ENCODE results near the gene DUS1L.
A peak's percentile ranks its signal among the peaks of the same experiment; 100 is the strongest.

The DUS1L gene

DNA sequence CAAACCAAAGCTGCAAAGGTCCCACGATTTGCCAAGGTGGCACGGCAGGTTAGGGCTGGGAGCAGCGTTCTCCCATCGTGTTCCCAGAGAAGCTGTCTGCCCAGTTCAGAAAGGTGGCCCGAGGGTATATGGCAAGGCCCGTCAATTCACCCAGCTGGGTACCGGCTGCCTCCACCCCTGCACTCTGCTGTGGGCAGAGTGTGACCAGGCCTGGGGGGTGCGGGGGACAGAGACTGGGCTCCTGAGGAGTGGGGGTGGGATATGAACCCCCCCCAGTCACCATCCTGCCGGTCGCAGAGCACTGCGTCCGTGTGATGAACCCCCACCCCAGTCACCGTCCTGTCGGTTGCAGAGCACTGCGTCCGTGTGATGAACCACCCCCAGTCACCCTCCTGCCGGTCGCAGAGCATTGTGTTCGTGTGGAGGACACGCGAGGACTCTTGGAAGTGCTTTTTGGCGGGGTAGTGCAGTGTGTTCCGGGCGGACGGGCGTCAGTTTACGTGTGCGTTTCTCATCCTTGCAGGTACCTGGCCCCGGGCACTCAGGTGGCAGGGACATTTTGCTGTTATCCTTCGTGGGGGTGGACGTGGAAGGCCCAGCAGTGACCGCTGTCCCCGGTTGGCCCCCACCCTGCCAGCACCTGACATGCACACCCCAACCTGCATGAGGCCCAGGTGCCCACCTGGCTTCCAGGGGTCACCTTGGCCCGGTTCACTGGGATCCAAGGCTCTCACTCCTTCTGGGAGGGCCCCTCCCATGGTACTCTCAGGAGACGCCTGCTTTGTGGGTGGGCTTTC is 35.1 kb upstream of the DUS1L start:
- no peak for DNase-seq

- DNase-seq = peak in 1 of 2 experiments; percentile 65
Observed at GRCh38 chr17:82098939-82099763, 33.5 kb upstream of the DUS1L start.

DNA sequence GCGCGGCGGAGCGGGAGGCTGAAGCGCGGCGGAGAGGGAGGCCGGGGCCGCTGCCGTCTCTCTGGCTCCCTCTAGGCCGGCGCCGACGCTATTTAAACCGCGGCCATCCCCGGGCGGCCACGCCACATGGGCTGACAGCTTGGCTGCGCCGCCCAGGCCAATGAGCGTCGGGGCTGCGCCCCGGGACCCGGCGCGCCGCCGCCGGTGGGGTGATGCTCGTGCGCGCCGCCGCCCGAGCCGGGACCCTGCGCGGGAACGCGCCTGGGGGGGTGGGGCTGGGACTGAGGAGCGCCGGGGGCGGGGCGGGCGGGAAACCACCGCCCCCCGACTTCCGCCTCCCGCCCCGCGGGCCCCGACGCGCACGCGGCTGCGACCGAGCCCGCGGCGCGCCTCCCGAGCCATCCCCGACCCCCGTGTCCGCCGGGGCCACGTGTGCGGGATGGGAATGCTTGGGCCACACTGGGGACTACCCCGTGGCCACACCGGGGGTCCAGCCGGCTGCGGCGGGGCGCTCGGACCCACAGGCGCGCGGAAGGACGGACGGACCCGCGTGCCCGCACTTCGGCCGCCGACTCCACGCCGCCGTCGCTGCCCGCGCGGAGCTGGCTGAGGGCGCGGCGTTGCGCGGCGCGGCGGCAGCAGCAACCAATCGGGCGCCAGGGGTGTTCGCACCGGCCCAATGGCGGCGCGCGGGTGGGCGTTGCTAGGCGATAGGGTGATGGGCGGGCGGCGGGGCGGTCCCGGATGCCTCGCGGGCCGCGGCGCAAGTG is 32.8 kb upstream of the DUS1L start, which contains the start of gene FASN:
TSS of gene FASN (minus strand) at position 68 of the 770 bp plus-strand sequence. CDS start 1,791 bp downstream, outside the sequence.
- DNase-seq = peak; percentile 95 to 99

DNA sequence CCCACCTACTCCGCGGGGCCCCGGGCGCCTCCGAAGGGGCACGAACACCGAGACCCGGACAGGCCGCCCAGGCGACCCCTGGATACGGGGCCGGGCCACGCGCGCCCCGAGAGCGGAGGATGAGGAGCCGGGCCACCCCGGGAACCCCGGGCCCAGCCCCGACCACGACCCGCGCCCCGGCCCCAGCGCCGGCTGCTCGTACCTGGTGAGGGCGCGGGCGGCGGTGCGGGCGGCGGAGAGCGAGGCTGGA is 32.2 kb upstream of the DUS1L start:
- no peak for DNase-seq

DNA sequence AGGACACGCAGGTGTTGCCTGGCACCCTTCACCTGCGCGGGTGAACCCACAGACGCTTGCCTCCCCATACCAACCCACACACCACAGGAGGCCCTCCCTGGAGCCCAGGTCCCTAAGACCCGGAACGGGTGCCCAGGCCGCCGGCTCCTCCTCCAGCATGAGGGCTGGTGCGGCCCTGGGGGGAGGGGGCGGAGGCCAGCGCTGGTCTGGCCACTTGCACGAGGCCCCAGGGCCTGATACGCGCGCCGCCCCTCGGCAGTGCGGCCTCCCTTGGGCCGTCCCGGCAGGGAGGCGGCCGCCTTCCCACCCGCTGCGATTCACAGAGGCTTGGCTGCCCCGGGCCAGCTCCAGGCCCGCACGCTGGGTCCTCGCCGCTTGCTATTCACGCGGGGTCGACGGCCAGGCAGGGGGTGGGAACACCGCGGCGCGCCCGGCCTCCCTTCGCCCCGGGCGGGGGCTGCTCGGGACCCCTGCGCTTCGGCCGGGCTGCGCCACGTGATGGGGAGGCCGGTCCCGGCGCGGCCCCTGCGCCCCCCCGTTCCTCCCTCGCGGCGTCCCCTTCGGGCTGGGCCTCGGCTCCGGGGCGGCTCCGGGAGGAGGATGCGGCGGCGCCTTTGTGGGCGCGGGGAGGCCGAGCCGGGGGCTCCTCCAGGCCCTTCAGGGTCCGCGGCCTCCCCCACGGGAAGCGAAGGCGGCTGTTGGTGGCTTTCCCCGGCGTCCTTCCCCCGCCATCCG is 31.7 kb upstream of the DUS1L start:
- DNase-seq = peak in 1 of 2 experiments; percentile 29

DNA sequence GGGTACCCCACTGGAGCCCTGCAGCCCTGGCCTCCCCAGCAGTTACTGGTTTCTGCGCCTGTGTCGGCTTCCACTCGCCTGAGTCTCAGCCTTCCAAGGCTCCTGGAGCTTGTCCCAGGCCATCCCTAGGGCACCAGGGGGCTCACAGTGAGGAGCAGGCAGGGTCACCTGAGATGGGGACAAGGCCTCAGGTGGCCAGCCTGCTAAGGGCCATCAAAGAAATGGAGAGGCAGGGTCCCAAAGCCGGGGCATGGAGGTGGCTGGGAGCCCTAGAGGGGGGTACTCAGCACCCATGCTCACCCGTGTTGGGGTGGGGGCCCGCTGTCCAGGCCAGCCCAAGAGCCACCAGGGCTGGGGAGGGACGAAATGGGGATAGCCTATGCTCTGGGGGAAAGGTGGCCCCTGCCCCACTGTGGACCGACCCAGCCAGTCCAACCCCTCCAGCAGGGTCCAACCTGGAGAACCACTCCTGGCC is 31.1 kb upstream of the DUS1L start:
- no peak for DNase-seq

GRCh38 chr17:82095777-82096708 is 30.4 kb upstream of the DUS1L start:
- DNase-seq = no peak

DNA sequence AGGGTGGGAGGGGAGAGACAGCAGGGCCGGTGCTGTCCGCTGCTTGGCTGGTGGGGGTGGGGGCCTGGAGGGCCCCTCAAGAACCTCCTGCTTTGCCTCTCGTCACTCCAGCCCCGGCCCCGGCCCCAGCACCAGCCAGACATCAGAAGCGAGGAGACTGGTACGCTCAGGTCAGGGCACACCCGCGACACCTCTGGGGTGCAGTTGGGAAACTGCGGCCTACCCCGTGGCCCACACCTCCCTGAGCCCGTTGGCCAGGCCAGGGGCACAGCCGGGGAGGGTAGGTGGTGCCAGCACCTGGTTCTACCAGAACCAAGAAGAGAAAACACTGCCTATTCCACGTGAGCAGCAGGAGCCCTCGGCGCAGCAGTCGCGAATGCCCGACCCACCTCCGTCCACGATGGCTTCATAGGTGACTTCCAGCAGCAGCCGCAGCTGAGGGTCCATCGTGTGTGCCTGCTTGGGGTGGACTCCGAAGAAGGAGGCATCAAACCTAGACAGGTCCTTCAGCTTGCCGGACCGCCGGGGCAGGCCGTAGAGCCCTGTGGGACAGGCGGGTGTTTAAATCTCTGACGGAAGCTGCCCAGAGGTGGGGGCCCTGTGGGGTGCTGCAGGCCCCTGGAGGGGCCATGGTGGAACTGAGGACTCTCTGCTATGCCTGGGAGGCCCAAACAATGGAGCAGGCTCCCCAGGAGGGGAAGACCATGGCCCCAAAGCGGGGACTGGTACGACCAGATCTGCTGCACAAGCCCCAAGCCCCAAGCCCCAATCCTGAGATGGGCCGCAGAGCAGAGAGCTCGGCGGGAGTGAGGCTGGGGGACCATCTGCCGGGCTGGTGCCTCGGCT is 29.6 kb upstream of the DUS1L start:
- peak in 1 of 2 experiments; percentile 37 for DNase-seq

- no peak for DNase-seq
Observed at GRCh38 chr17:82092995-82093751, 27.6 kb upstream of the DUS1L start.

- no peak for DNase-seq
Observed at GRCh38 chr17:82092628-82092994, 27.0 kb upstream of the DUS1L start.

DNA sequence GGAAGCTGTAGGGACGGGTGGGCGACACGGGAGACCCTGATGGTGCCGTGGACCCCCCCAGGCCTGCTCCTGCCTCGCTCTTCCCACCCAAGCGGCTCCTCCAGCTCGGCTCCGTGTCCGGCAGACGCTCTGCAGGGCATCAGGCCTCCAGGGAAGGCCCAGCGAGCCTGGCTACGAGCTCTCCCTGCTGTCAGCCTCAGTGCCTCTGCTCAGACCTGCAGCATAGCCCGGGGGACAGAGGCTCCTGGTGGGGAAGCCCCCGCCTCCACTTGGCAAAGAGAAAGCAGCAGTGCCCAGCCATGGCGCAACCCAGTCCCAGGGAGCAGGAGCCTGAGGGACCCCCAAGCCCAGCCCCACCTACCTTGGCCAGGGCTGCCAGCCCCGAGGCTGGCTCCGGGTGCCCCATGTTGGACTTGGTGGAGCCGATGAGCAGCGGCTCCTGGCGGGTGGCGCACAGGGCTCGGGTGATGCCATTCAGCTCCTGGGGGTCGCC is 26.5 kb upstream of the DUS1L start:
- DNase-seq = no peak

- DNase-seq = no peak
Observed at GRCh38 chr17:82091264-82092066, 25.9 kb upstream of the DUS1L start.

- no peak for DNase-seq
Observed at GRCh38 chr17:82090549-82091263, 25.1 kb upstream of the DUS1L start.

DNA sequence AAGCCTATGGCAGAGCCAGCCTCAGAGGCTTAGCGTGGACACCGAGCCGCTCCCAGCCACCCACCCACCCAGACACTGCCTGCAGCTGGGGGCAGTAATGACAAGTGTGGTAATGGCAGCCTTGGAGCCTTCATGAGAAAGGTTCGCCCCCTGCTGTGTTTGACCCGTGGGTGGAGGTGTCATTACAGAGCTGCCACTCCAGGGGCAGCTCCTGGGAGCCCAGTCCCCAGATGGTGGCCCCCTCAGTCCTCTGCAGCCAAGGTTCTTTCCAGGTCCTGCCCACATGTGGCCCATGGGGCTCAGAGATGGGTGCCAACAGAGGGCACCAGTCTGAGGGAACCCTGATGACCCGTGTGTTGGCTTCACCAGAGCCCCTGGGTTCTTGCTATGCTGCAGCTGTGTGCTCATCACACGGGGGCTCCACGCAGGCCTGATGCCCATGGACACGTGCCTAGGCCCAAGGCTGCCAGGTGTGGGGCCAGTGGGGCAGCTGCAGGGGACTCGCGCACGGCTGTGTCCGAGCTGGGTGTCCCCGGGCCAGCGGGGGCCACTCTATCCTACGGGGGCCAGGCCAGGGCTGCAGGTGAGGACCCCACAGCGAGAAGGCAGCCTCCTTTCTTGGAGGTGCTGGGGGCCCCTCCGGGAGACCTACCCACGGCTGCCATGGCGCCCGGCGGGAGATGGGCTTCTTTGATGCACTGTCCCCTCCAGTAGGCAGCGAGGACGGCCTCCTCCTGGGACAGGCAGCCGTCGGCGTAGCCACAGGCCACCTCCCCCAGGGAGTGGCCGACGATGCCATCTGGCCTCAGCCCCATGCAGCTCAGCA is 24.3 kb upstream of the DUS1L start:
- no peak for DNase-seq

- DNase-seq = no peak
Observed at GRCh38 chr17:82088838-82089722, 23.5 kb upstream of the DUS1L start.
